ENCODE measurements around the gene DISC1.

The DISC1 gene

GRCh38 chr1:231674575-231674974 is 48.0 kb downstream of the DISC1 start:
- no peak for DNase-seq

- DNase-seq = no peak
Measured at GRCh38 chr1:231676487-231676886, 49.9 kb downstream of the DISC1 start.

- no peak for DNase-seq
Measured at GRCh38 chr1:231677442-231677841, 50.9 kb downstream of the DISC1 start.

GRCh38 chr1:231678011-231678432 is 51.4 kb downstream of the DISC1 start:
- DNase-seq = no peak

GRCh38 chr1:231679109-231679508 is 52.5 kb downstream of the DISC1 start:
- DNase-seq = no peak

- no peak for DNase-seq
Measured at GRCh38 chr1:231681006-231681405, 54.4 kb downstream of the DISC1 start.

GRCh38 chr1:231682779-231683178 is 56.2 kb downstream of the DISC1 start:
- DNase-seq = no peak

GRCh38 chr1:231683439-231684165 is 57.0 kb downstream of the DISC1 start:
- DNase-seq = peak; percentile 52

GRCh38 chr1:231684356-231685244 is 58.0 kb downstream of the DISC1 start:
- peak; percentile 79 for DNase-seq

GRCh38 chr1:231686384-231686783 is 59.8 kb downstream of the DISC1 start:
- no peak for DNase-seq

- no peak for DNase-seq
Measured at GRCh38 chr1:231688989-231689388, 62.4 kb downstream of the DISC1 start.

GRCh38 chr1:231690059-231690458 is 63.5 kb downstream of the DISC1 start:
- DNase-seq = peak; percentile 40

GRCh38 chr1:231691618-231692259 is 65.1 kb downstream of the DISC1 start:
- DNase-seq = peak; percentile 17

GRCh38 chr1:231693361-231694074 is 66.9 kb downstream of the DISC1 start:
- no peak for DNase-seq

GRCh38 chr1:231694075-231694431 is 67.5 kb downstream of the DISC1 start:
- peak; percentile 29 for DNase-seq

GRCh38 chr1:231694465-231695077 is 68.0 kb downstream of the DISC1 start:
- no peak for DNase-seq

GRCh38 chr1:231695439-231696255 is 69.1 kb downstream of the DISC1 start:
- DNase-seq = no peak

- no peak for DNase-seq
Measured at GRCh38 chr1:231699784-231700183, 73.2 kb downstream of the DISC1 start.

- DNase-seq = no peak
Measured at GRCh38 chr1:231701306-231701705, 74.7 kb downstream of the DISC1 start.

GRCh38 chr1:231702331-231702730 is 75.7 kb downstream of the DISC1 start:
- DNase-seq = no peak

GRCh38 chr1:231702804-231703203 is 76.2 kb downstream of the DISC1 start:
- DNase-seq = no peak
